HG03432 (cell line): Measurements from ENCODE around the gene LRFN2.

Experiments used
- ATAC-seq: cut with Tn5 transposase; IDR thresholded peaks from one replicate; pipeline ENCODE4 v1.9.1; 2021; ENCODE audit warnings: mild to moderate bottlenecking, moderate library complexity; ENCODE audit not compliant: unreplicated experiment

The LRFN2 gene

DNA sequence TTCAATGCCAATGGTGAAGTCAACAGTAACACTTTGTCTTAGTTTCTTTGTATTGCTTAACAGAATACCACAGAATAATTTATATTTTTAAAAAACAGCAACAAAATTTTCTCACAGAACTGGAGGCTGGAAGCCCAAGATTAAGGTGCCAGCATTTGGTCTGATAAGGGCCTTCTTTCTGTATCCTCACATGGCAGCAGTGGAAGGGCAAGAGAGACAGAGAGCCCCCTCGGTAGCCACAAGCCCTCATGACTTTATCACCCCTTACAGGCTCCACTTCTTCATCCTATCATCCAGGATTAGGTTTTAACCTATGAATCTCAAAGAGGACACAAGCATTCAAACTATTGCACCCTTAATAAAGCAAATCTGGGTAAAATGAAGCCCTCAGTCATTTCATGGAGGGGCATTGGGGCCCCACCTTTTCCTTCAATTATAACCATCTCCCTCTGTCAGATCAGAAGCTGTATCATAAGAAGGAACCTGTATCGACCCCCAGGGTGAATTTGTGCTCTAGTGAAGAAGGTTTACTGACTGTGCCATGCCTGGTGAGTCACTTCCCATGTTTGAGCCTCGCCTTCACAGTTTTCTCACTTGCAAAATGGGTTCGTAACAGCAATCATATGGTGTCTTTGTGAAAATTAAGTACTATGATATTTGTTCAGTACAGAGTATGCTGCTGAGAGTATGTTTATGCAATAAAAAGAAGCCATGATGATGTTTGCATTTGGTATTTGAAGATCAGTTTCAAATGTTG is 178.2 kb downstream of the LRFN2 start:
- no peak for ATAC-seq

DNA sequence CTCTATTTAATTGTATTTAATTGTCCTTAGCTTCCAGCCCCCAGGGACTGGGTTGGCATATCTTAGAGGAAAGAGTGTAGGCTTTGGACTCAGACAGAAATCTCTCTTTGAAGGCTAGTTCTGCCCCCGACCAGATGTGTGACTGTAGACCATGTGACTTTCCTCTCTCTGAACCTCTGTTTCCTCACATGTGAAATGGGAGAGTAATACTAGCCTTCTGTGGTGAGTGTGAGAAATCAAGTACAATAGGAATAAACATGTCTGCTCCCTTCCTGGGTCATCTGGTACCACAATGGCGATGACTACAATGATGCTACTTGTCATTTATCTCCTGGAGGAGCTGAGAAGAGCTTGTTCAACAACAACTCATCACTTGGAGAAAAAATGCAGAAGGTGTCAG is 179.9 kb downstream of the LRFN2 start:
- no peak for ATAC-seq

DNA sequence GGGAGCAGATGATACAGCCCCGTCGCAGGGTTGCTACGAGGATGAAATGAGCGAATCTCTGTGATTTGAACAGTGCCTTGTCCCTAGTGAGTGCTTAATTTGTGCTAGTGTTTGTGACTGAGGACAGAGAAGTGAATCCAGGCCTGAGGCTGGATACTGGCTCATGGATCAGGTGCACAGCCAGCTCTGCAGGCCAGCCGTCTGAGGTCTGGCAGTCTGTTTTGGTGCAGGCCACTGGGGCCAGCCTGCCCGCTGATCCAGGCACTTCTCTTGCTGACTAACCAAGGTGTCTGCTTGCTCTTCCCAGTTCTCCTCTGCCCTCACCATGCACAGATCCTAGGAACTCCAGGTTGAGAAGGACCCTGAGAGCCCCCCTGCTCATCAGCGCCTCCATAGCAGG is 181.0 kb downstream of the LRFN2 start:
- ATAC-seq, result no peak

DNA sequence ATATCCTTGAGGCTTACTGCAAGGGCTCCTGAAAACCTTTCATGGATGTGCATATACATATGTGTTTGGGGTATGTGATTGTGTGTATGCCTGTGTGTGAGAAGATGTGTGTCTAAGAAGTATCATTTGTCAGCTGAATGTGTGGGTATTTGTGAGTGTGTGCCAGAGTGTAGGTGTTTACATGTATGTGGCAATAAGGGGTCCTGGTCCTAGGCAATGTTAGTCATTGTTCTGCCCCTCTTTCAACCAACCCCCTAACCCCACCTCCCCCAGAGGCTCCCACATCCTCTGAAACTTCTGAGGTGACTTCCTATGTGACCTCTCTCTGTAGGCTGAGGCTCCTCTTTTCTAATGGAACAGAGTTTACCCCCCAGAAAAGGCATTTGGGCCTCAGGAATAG is 186.4 kb downstream of the LRFN2 start:
- ATAC-seq, result no peak

DNA sequence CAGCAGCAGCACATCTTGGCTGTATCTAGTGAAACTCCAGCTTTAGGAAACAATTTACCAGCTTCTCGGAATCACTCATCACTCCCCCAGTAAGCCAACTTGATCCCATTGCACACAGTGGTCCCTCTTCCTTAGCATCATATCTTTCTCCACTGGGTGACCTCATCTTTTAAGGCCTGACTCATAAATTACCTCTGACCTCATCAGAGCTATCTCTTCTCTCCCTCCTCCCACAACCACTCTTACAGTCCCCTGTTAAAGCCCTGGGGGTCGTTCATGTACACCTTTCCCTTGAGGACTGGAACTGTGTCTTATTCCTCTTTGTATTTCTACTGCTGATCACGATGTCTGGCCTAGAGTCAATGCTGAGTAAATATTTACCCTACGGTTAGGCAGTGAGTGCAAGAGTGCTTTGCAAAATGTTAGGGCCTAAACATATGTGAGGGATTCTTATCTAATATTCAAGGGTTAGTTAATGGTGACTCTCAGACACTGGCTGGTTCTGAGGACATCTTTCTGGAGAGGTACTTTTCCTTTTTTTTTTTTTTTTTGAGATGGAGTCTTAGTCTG is 187.2 kb downstream of the LRFN2 start:
- ATAC-seq, result no peak

DNA sequence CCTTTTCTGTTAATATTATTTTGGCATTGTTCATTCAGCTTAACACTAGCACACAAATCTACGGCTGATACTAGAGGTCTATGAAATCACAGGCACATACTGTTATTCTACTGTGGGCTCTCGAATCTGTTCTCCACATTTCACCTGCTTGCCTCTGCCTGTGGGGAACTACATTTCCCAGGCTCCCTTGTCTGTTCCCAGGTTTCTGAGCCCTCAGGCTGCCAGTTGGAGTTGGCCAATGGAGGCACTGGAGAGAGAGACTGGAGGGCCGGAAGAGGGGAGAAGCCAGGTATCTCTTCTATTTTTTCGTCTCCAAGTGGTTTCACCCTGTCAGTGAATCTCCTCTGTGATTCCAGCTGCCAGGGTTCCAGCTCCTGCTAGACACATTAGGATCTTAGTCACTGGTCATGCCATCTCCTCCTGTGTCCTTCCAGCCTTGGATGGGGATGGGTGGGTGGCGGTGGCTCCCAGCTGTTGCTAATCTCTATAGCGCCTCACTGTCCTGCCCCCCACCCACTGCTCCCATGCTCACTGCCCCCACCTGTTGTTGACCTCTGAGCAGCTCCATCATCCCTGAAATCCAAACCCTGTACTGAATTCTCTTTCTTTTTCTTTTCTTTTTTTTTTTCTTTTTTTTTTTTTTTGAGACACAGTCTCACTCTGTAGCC is 188.2 kb downstream of the LRFN2 start:
- no peak for ATAC-seq

DNA sequence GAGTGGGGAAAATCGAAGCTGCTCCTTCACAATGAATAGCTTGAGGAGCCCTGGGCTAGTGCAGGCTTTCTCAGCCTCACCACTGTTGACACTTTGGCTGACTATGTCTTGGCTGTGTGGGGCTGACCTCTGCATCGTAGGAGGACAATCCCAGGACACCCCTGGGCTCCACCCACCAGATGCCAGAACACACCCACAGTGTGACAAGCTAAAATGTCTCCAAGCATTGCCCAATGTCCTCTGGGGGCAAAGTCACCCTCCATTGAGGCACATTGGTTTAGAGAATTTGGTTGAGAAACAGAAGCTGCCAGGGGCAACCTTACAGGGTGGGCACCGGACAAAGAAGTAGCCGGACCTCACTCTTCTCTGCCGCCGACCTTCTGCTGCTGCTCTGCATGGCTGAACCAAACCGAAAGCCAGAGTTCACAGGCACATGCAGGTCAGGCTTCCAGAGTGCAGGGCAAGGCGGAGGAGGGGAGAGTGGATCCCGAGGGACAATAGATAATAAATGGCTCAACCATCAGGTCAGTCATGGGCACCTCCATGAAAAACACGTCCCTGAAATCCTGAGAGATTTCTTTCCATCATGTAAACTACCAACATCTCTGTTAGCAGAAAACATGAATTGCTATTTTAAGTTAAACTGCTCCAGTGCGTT is 189.0 kb downstream of the LRFN2 start:
- no peak for ATAC-seq

DNA sequence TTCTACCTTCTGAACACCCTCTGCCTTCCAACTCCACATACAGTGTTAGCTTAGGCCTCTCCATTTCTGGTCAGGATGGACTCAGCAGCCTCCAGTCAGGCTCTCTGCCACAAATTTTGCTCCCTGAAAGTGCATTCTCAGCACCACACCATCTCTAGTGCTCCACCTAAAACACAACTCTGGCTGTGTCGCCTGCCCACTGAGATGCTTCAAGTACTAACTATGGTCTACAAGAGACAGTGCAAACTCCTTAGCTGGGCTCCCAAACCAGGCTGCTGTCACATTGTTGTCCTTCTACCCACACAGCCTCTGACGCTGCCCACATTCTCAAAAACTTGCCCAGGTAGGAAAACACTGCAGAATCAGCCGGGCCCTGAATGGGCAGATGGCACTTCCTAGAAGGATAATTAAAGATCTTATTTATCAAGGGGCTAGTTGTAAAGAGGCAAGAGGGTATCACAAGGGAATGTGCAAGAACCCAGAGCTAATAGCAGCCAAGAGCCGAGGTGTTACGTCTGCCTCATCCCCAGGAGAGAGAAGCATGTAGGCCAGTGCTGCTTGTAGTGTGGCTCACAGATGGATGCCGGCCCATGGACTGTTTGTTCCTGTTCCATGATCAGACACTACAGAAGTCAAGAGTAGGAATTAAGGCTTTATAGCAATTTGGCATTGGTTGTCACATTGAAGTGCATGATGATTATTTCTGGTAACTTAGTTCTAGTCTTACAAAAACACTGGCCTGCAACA is 189.7 kb downstream of the LRFN2 start:
- no peak for ATAC-seq

DNA sequence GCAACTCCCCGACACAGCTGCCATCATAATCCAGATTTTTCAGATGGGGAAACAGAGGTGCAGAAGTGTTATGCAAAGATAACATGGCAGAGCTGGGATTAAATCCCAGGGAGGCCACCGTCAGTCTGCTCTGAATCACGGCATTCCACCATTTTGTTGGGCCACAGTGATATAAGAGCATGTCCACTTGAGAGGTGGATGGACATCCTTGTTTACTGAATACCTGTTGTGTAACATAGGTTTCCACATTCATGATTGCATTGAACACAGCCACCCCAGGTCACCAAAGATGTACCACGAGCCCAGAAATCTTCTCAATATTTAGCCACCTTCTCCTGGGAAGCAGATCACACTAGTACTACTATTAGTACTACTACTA is 191.5 kb downstream of the LRFN2 start:
- no peak for ATAC-seq

DNA sequence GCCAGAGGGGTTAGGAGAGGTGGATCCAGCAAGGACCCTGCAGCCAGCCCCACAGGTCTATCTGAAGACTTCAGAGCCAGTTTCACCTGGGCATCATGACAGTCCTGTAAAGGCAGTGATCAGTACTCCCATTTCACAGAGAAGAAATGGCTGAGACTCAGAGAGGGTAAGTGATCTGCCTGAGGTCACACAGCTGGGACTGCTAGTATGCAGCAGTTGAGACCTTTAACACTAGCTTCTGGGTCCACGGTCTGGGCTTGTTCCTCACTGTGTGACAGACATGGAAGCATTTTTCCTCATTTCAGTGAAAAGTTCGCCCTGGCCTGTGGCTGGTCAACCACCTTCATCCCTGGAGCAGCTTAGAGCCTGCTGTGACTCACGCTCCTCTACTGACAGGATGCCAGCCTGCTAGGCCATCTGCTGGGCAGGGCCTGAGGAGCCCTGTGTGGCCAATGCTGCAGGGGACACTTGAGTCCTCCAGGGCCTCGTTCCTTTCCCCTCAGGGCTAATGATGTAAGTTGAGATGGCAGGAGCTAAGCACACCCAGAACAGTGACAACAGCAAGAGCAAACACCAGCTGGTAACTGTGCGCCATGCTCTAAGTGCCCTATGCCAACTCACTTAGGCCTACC is 192.0 kb downstream of the LRFN2 start:
- ATAC-seq, result no peak

DNA sequence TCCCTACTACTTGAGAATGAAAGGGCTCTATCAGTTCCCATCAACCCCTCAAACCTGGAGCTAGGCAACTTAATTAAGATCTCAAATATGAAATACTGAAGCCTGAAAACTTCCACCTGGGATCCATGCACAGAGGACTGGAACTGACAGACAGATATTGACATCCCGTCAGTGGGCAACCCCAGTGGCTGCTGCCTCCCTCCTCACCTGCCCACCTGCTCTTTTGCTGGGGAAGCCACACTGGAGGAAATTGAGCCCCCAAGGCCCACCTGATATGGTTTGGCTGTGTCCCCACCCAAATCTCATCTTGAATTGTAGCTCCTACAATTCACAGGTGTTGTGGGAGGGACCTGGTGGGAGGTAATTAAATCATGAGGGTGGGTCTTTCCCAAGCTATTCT is 192.8 kb downstream of the LRFN2 start:
- no peak for ATAC-seq

DNA sequence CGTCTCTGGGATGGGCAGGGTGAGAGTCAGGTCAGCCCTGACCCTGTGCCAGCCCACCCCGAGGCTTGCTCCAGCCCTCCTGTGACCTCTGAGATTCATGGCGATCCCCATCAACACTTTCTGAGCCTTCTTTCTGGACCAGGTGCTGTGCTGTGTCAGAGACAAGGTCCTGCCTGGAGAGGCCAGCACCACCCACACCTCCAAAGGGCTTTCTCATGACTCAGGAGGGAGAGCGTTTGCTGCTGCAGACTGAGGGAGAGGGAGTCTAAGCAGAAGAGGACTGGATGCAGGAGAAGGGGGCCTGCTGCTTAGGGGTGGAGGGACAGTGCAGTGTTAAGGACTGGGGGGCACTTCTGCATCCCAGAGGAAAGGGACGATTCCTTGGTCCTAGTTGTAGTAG is 193.5 kb downstream of the LRFN2 start:
- ATAC-seq, result no peak

DNA sequence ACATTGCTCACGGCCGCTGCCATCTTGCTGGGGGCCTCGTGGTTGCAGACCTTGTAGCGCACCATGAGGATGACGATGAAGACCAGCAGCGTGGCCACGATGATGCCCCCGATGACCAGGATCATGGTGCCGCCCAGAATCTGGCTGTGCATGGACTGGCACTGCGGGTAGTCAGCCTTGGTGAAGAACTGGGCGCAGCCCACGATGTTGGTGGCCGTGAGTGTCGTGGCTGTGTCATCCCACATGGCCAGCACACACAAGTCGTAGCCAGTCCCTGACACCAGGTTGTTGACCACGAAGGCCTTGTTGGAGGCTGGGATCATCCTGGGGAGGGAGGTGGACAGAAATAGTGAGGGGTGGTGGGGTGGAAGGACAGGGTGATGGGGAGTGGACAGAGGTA is 194.6 kb downstream of the LRFN2 start:
- ATAC-seq, result no peak

DNA sequence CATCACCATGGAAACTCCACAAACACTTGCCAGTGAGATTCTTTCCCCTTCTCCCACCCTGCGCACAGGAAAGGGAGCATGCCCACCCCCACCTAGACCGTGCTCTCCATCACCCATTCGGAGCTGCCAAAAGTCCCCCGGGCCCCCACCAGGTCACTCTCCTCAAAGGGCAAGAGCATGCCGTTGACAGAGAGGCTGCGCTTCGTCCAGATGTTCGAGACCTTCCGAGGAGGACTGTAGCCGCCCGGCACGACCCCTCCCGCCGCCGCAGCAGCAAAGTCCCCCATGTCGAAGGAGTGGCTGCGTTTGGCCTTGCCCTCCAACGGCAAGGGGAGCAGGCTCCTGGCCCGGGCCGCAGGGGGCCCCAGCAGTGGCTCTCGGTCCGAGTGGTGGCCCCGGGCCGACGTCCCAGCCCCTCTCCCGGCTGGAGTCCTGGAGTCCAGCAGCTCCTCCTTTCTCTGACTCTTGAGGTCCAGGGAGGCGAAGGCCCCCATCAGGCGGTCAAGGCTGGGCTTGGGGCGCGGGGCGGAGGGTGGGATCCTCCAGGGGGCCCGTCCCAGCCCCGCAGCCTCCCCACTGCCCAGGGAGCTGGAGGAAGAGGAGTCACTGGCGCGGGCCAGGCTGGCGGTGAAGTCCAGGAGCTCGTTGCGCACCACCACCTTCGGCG is 195.2 kb downstream of the LRFN2 start:
- no peak for ATAC-seq

DNA sequence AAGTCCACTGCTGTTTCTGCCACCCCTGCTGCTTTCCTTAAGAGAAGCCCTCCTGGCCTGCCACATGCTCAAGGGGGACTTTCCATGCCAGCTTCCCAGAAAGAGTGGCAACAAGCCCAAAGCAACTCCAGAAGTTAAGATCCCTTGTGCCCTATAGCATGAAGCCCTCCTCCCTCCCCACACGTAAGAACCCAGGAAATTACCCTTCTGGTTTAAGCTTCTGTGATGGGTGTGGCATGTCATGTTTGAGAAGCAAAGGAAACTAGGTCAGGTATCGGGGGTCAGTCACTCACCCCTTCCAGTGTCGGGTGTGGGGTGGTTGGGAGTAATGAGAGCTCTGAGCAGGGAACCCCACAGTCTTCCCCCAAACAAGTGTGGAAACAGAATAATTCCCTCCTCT is 196.1 kb downstream of the LRFN2 start:
- ATAC-seq, result no peak

DNA sequence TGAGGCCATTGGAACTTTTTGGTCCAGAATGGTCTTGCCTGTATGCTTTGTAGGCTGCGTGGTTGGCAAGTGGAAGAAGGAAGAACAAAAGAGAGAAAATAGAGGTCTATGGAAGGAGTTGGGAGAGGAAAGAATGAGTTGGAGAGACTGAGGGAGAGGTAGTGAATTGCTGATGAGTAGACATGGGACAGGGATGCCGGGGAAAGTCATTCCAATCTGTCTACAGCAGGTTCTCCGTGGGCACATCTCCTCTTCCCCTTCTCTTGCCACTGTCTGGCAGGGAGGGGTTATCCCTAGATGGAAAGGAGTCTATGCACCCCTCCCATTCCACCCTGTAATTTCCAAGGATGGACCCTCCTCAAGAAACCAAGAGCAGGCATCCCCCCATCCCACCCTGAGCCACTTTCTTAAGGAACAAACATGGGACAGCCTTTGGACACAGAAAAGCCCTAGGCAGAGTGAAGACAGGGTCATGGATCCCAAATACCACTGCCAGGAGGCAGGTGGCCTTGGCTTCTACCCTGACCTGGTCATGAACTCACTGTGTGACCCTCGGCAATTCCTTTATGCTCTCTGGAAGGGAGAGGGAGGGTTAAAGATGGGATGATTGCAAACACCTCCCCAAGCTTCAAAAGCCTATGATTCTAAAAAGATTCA is 196.9 kb downstream of the LRFN2 start:
- no peak for ATAC-seq

DNA sequence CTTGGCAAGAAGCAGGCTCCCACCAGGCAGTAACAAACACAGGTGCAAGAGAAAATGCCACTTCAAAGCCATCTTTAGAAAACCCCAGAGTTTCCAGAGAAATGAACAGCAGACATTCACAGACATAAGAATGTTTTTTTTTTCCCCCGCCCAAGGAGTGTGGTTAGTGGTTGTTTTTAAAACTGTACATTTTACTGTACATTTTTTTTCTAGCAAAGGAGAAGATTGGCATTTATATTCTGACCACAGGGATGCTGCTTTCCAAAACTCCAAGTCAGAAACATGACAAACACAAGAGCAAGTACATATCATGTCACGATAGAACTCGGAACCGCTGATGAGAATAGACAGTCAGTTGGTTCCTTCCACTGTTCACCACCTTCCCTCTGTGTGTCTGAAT is 197.9 kb downstream of the LRFN2 start:
- ATAC-seq, result no peak

DNA sequence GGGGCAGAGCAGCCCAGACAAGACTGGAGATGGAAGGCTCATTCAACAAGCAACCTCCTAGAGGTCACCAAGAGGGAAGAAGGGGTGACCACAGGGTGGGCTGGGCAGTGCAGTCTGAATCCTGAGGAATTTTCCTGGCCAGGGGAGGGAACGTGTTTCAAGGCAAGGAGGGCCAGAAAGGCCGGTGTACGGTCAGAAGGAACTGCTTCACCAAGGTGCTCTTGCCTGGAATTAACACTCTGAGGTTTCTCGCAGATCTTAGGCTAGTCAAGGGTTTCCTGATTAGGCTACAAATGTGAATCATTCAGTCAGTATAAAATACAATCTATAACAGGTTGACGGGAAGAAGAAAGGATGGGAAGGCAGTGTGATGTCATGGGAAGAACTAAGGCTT is 199.3 kb downstream of the LRFN2 start:
- no peak for ATAC-seq

DNA sequence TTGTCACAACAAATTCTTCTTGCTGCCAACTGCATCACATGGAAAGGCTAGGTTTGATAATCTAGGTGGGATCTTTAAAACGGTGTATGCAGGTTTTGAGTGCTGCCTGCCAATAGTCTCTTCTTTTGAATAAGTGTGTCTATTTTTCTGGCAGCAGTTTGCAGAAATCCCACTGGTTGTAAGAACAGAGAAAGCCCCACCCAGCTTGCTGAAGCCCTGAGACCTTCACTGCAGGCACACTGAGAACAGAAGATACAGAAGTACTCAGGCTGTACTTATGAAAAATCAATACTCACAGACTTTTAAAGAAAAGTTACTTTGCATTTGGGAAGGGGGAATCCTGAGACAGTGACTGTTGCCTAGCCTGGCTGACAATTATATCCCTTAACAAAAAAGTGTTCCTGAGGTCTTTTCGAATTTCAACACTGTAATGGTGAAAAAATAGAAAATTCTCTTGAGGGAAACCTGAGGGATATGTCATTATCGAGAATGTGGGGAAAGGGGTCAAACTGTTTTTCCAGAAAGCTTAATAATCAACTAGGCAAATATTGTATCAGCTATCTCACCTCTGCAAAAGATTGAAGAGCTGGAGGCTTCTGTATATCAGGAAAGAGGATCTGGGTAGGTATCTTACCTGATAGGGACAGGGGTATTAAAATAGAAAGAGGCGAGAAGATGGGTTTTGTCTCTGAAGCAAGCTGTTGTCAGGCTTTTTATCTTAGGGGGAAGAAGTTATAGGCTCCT is 199.9 kb downstream of the LRFN2 start:
- no peak for ATAC-seq
